ENCODE data around the gene HTR6.

The HTR6 gene

GRCh38 chr1:19644395-19644680 lies 20.3 kb upstream of the HTR6 start:
- TF ChIP-seq, protein P1, sequence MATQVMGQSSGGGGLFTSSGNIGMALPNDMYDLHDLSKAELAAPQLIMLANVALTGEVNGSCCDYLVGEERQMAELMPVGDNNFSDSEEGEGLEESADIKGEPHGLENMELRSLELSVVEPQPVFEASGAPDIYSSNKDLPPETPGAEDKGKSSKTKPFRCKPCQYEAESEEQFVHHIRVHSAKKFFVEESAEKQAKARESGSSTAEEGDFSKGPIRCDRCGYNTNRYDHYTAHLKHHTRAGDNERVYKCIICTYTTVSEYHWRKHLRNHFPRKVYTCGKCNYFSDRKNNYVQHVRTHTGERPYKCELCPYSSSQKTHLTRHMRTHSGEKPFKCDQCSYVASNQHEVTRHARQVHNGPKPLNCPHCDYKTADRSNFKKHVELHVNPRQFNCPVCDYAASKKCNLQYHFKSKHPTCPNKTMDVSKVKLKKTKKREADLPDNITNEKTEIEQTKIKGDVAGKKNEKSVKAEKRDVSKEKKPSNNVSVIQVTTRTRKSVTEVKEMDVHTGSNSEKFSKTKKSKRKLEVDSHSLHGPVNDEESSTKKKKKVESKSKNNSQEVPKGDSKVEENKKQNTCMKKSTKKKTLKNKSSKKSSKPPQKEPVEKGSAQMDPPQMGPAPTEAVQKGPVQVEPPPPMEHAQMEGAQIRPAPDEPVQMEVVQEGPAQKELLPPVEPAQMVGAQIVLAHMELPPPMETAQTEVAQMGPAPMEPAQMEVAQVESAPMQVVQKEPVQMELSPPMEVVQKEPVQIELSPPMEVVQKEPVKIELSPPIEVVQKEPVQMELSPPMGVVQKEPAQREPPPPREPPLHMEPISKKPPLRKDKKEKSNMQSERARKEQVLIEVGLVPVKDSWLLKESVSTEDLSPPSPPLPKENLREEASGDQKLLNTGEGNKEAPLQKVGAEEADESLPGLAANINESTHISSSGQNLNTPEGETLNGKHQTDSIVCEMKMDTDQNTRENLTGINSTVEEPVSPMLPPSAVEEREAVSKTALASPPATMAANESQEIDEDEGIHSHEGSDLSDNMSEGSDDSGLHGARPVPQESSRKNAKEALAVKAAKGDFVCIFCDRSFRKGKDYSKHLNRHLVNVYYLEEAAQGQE (IDR thresholded peaks at IDR 0.05; ENCODE audit: insufficient read depth in 1 of 2, low read depth in 2 of 2, low read length in 2 of 2), result no peak
- no peak for TF ChIP-seq TAF1 (IDR thresholded peaks at IDR 0.05; ENCODE audit: borderline replicate concordance, insufficient read depth, low read length)
- TF ChIP-seq POLR2AphosphoS5 (IDR thresholded peaks at IDR 0.05; ENCODE audit: low read depth, low read length), result no peak

GRCh38 chr1:19644681-19645410 lies 19.8 kb upstream of the HTR6 start:
- TF ChIP-seq TAF1 (IDR thresholded peaks at IDR 0.05; ENCODE audit: borderline replicate concordance, insufficient read depth, low read length) (no peak), SIN3A (IDR thresholded peaks at IDR 0.05; ENCODE audit: borderline replicate concordance, insufficient read depth, low read length) (no peak), FOXP2 (optimal IDR thresholded peaks at IDR 0.05; ENCODE audit: borderline replicate concordance, extremely low read depth, extremely low read length, insufficient read depth) (no peak), POLR2AphosphoS5 (IDR thresholded peaks at IDR 0.05; ENCODE audit: low read depth, low read length) (no peak)
- TF ChIP-seq, protein P1 (IDR thresholded peaks at IDR 0.05; ENCODE audit: insufficient read depth in 1 of 2, low read depth in 2 of 2, low read length in 2 of 2), result no peak

GRCh38 chr1:19645411-19646251 lies 19.0 kb upstream of the HTR6 start:
- TF ChIP-seq, protein P1 (IDR thresholded peaks at IDR 0.05; ENCODE audit: insufficient read depth in 1 of 2, low read depth in 2 of 2, low read length in 2 of 2), result no peak
- TF ChIP-seq POLR2AphosphoS5 (IDR thresholded peaks at IDR 0.05; ENCODE audit: low read depth, low read length) (no peak), TAF1 (IDR thresholded peaks at IDR 0.05; ENCODE audit: borderline replicate concordance, insufficient read depth, low read length) (no peak), FOXP2 (optimal IDR thresholded peaks at IDR 0.05; ENCODE audit: borderline replicate concordance, extremely low read depth, extremely low read length, insufficient read depth) (no peak), SIN3A (IDR thresholded peaks at IDR 0.05; ENCODE audit: borderline replicate concordance, insufficient read depth, low read length) (no peak)

GRCh38 chr1:19646377-19647319 lies 18.0 kb upstream of the HTR6 start:
- no peak for TF ChIP-seq SIN3A (IDR thresholded peaks at IDR 0.05; ENCODE audit: borderline replicate concordance, insufficient read depth, low read length)
- no peak for TF ChIP-seq TAF1 (IDR thresholded peaks at IDR 0.05; ENCODE audit: borderline replicate concordance, insufficient read depth, low read length)
- TF ChIP-seq FOXP2 (optimal IDR thresholded peaks at IDR 0.05; ENCODE audit: borderline replicate concordance, extremely low read depth, extremely low read length, insufficient read depth), result no peak
- no peak for TF ChIP-seq POLR2AphosphoS5 (IDR thresholded peaks at IDR 0.05; ENCODE audit: low read depth, low read length)
- TF ChIP-seq, protein P1 (IDR thresholded peaks at IDR 0.05; ENCODE audit: insufficient read depth in 1 of 2, low read depth in 2 of 2, low read length in 2 of 2), result no peak

Measured in PFSK-1 (cell line).